Heart left ventricle (tissue), 13 donors: Measurements from ENCODE around the gene PANK4.

Experiments
- POLR2A ChIP-seq, 2 donors: fragments of 450-650 bp; IDR thresholded peaks; one replicate each; pipeline ENCODE4 v1.6.1; 2017; ENCODE audit warnings: antibody characterized with exemption in 2 of 2, mild to moderate bottlenecking in 2 of 2, moderate library complexity in 2 of 2
- TF ChIP-seq, protein P1 (sequence below), 12 donors: fragments of 200-600 bp; sonication (generic) in 4 of 12; IDR thresholded peaks; one replicate each; pipeline versions ENCODE4 v1.5.0 to v1.8.0; 2018 to 2022; ENCODE audit warnings: antibody characterized with exemption in 12 of 12, mild to moderate bottlenecking in 5 of 12
- donor health status: ischemic (EF 13 %, LVEDD 7.1; RV severe dilation, severe dysfunction).
- donor health status: DM: no; HTN: yes; CAD: no.
- donor health status: DM: no; HTN: no; CAD: no.
- donor health status: ischemic (EF 25% LVEDD 6.9; RV normal size, moderate dysfunction).
- donor health status: ischemic (EF 25% LVEDD 5.7; RV mildly dilated, moderate dysfunction).
- donor health status: ischemic (EF 35%, LVEDD 5.7; RV mildly dilated, moderate dysfunction).
- donor health status: nonischemic (EF 11% LVEDD 7.7; RV severe dilation, severe dysfunction).
- donor health status: DM: yes; HTN: yes; CAD: no.
- donor health status: PGD.
- donor health status: ischemic (EF 29% LVEDD 5.4; RV normal size, mild dysfunction).
- donor health status: nonischemic (EF 23%, LVEDD 6.1; RV moderate dilation, normal function).

DNA sequence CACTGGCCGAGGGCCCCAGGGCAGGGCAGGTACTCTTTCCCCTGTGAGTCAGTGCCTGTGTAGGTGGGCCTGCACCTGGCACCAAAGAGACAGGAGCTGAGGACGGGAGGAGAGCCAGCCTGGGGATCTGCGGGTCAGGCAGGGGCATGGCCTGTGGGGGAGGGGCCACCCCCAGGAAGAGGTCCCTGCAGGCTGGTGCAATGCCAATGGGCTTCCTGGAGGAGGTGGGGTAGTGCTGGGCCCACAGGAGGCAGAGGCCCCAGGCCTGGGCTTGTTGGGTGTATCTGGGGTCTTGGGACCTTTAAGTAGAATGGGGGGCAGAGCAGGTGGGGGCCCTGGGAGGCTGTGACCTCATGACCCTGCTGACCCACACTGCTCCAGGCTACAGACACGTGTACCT, 27.1 kb downstream of the PANK4 start:
- TF ChIP-seq, protein P1, sequence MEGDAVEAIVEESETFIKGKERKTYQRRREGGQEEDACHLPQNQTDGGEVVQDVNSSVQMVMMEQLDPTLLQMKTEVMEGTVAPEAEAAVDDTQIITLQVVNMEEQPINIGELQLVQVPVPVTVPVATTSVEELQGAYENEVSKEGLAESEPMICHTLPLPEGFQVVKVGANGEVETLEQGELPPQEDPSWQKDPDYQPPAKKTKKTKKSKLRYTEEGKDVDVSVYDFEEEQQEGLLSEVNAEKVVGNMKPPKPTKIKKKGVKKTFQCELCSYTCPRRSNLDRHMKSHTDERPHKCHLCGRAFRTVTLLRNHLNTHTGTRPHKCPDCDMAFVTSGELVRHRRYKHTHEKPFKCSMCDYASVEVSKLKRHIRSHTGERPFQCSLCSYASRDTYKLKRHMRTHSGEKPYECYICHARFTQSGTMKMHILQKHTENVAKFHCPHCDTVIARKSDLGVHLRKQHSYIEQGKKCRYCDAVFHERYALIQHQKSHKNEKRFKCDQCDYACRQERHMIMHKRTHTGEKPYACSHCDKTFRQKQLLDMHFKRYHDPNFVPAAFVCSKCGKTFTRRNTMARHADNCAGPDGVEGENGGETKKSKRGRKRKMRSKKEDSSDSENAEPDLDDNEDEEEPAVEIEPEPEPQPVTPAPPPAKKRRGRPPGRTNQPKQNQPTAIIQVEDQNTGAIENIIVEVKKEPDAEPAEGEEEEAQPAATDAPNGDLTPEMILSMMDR (IDR thresholded peaks at IDR 0.05): no peak
- TF ChIP-seq POLR2A (IDR thresholded peaks at IDR 0.05): no peak
